ENCODE results near the gene KREMEN1.

- TF ChIP-seq ESRRA (CRISPR knock-in tag; IDR thresholded peaks at IDR 0.05; ENCODE audit: borderline replicate concordance) (no peak), ZNF138 (CRISPR knock-in tag; conservative IDR thresholded peaks at IDR 0.05) (no peak), ATF3 (CRISPR knock-in tag; conservative IDR thresholded peaks at IDR 0.05) (no peak), ZSCAN18 (CRISPR knock-in tag; IDR thresholded peaks at IDR 0.05) (no peak), PRDM15 (CRISPR knock-in tag; IDR thresholded peaks at IDR 0.05) (no peak), ATF2 (CRISPR knock-in tag; IDR thresholded peaks at IDR 0.05; ENCODE audit: borderline replicate concordance, low read depth) (no peak), NR3C1 (CRISPR knock-in tag; conservative IDR thresholded peaks at IDR 0.05; ENCODE audit: low read depth) (no peak), SP1 (CRISPR knock-in tag; conservative IDR thresholded peaks at IDR 0.05) (no peak), ELF4 (CRISPR knock-in tag; IDR thresholded peaks at IDR 0.05; ENCODE audit: low read depth) (no peak)
- TF ChIP-seq, protein P1, sequence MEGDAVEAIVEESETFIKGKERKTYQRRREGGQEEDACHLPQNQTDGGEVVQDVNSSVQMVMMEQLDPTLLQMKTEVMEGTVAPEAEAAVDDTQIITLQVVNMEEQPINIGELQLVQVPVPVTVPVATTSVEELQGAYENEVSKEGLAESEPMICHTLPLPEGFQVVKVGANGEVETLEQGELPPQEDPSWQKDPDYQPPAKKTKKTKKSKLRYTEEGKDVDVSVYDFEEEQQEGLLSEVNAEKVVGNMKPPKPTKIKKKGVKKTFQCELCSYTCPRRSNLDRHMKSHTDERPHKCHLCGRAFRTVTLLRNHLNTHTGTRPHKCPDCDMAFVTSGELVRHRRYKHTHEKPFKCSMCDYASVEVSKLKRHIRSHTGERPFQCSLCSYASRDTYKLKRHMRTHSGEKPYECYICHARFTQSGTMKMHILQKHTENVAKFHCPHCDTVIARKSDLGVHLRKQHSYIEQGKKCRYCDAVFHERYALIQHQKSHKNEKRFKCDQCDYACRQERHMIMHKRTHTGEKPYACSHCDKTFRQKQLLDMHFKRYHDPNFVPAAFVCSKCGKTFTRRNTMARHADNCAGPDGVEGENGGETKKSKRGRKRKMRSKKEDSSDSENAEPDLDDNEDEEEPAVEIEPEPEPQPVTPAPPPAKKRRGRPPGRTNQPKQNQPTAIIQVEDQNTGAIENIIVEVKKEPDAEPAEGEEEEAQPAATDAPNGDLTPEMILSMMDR (IDR thresholded peaks at IDR 0.05): no peak
Observed at GRCh38 chr22:29146091-29146560, 73.3 kb downstream of the KREMEN1 start.

All from WTC11 (cell line).